Measurements from ENCODE around the gene MMP3.

Gene MMP3

GRCh38 chr11:102812188-102812587 lies 31.2 kb downstream of the MMP3 start:
- Mint-ChIP-seq H3K4me3 (no peak overlapping the region), H3K4me1 (ENCODE audit: low read depth) (no peaks in the 10 kb centered on the region), H3K36me3 (no peaks in the 10 kb centered on the region), H3K27ac (no peak overlapping the region), H3K27me3 (peaks cover 12% of the 10 kb centered on the region), H3K9me3 (ENCODE audit: low read depth) (peaks cover 7% of the 10 kb centered on the region)

- Mint-ChIP-seq H3K27me3 (peaks cover 12% of the 10 kb centered on the region), H3K27ac (no peak overlapping the region), H3K4me3 (no peak overlapping the region), H3K36me3 (no peaks in the 10 kb centered on the region), H3K9me3 (ENCODE audit: low read depth) (no peaks in the 10 kb centered on the region), H3K4me1 (ENCODE audit: low read depth) (no peaks in the 10 kb centered on the region)
Observed at GRCh38 chr11:102810950-102811660, 32.3 kb downstream of the MMP3 start.

GRCh38 chr11:102809971-102810370 lies 33.4 kb downstream of the MMP3 start:
- Mint-ChIP-seq H3K9me3 (ENCODE audit: low read depth) (no peaks in the 10 kb centered on the region), H3K27ac (no peak overlapping the region), H3K4me1 (ENCODE audit: low read depth) (no peaks in the 10 kb centered on the region), H3K27me3 (peaks cover 14% of the 10 kb centered on the region), H3K4me3 (no peak overlapping the region), H3K36me3 (no peaks in the 10 kb centered on the region)

- Mint-ChIP-seq H3K4me1 (ENCODE audit: low read depth) (no peaks in the 10 kb centered on the region), H3K27me3 (peaks cover 21% of the 10 kb centered on the region), H3K27ac (no peak overlapping the region), H3K9me3 (ENCODE audit: low read depth) (no peaks in the 10 kb centered on the region), H3K4me3 (no peak overlapping the region), H3K36me3 (no peaks in the 10 kb centered on the region)
Observed at GRCh38 chr11:102807921-102808320, 35.5 kb downstream of the MMP3 start.

- Mint-ChIP-seq H3K4me3 (no peak overlapping the region), H3K27me3 (peaks cover 21% of the 10 kb centered on the region), H3K4me1 (ENCODE audit: low read depth) (no peaks in the 10 kb centered on the region), H3K9me3 (ENCODE audit: low read depth) (no peaks in the 10 kb centered on the region), H3K27ac (no peak overlapping the region), H3K36me3 (no peaks in the 10 kb centered on the region)
Observed at GRCh38 chr11:102806296-102806695, 37.1 kb downstream of the MMP3 start.

GRCh38 chr11:102802341-102802740 lies 41.1 kb downstream of the MMP3 start:
- no peak overlapping the region for H3K27ac Mint-ChIP-seq

GRCh38 chr11:102800767-102801166 lies 42.6 kb downstream of the MMP3 start:
- Mint-ChIP-seq H3K9me3 (ENCODE audit: low read depth) (no peaks in the 10 kb centered on the region), H3K4me1 (ENCODE audit: low read depth) (no peaks in the 10 kb centered on the region)

More at GRCh38 chr11:102802341-102802740, 41.1 kb downstream of the MMP3 start:
- Mint-ChIP-seq H3K9me3 (ENCODE audit: low read depth) (no peaks in the 10 kb centered on the region), H3K27me3 (peaks cover 9% of the 10 kb centered on the region), H3K4me3 (no peak overlapping the region), H3K36me3 (no peaks in the 10 kb centered on the region), H3K4me1 (ENCODE audit: low read depth) (no peaks in the 10 kb centered on the region)

GRCh38 chr11:102799681-102800340 lies 43.6 kb downstream of the MMP3 start:
- Mint-ChIP-seq H3K4me3 (no peak overlapping the region), H3K36me3 (no peaks in the 10 kb centered on the region), H3K27me3 (peaks cover 7% of the 10 kb centered on the region), H3K27ac (no peak overlapping the region), H3K9me3 (ENCODE audit: low read depth) (no peaks in the 10 kb centered on the region), H3K4me1 (ENCODE audit: low read depth) (no peaks in the 10 kb centered on the region)

More at GRCh38 chr11:102800767-102801166, 42.6 kb downstream of the MMP3 start:
- Mint-ChIP-seq H3K36me3 (no peaks in the 10 kb centered on the region), H3K27me3 (peaks cover 9% of the 10 kb centered on the region), H3K4me3 (no peak overlapping the region), H3K27ac (no peak overlapping the region)

- H3K4me3 Mint-ChIP-seq = no peak within 1 kb of the TSS
- no peaks in the 10 kb centered on the region for H3K9me3 Mint-ChIP-seq (ENCODE audit: low read depth)
- no peaks in the 10 kb centered on the region for H3K36me3 Mint-ChIP-seq
- H3K27me3 Mint-ChIP-seq = no peaks in the 10 kb centered on the region
- H3K27ac Mint-ChIP-seq = no peak within 1 kb of the TSS
- no peaks in the 10 kb centered on the region for H3K4me1 Mint-ChIP-seq (ENCODE audit: low read depth)
Observed at GRCh38 chr11:102798012-102798746, 45.2 kb downstream of the MMP3 start, which contains the start of gene MMP1. Gene MMP1 (minus strand): TSS chr11:102798160. CDS start chr11:102798092, 68 bp downstream.

GRCh38 chr11:102794382-102794781 lies 49.0 kb downstream of the MMP3 start:
- no peaks in the 10 kb centered on the region for H3K27me3 Mint-ChIP-seq
- no peaks in the 10 kb centered on the region for H3K36me3 Mint-ChIP-seq
- H3K27ac Mint-ChIP-seq = no peak overlapping the region
- H3K4me1 Mint-ChIP-seq (ENCODE audit: low read depth) = no peaks in the 10 kb centered on the region
- H3K9me3 Mint-ChIP-seq (ENCODE audit: low read depth) = no peaks in the 10 kb centered on the region
- no peak overlapping the region for H3K4me3 Mint-ChIP-seq

GRCh38 chr11:102793677-102794290 lies 49.6 kb downstream of the MMP3 start:
- Mint-ChIP-seq H3K9me3 (ENCODE audit: low read depth) (no peaks in the 10 kb centered on the region), H3K27ac (no peak overlapping the region), H3K4me3 (no peak overlapping the region), H3K36me3 (no peaks in the 10 kb centered on the region), H3K27me3 (no peaks in the 10 kb centered on the region), H3K4me1 (ENCODE audit: low read depth) (no peaks in the 10 kb centered on the region)

GRCh38 chr11:102792604-102793003 lies 50.8 kb downstream of the MMP3 start:
- no peaks in the 10 kb centered on the region for H3K36me3 Mint-ChIP-seq
- no peaks in the 10 kb centered on the region for H3K27me3 Mint-ChIP-seq
- H3K9me3 Mint-ChIP-seq (ENCODE audit: low read depth) = no peaks in the 10 kb centered on the region
- H3K27ac Mint-ChIP-seq = no peak overlapping the region
- H3K4me3 Mint-ChIP-seq = no peak overlapping the region
- H3K4me1 Mint-ChIP-seq (ENCODE audit: low read depth) = no peaks in the 10 kb centered on the region

- Mint-ChIP-seq H3K27ac (no peak overlapping the region), H3K4me1 (ENCODE audit: low read depth) (no peaks in the 10 kb centered on the region), H3K36me3 (no peaks in the 10 kb centered on the region), H3K27me3 (no peaks in the 10 kb centered on the region), H3K4me3 (no peak overlapping the region), H3K9me3 (ENCODE audit: low read depth) (no peaks in the 10 kb centered on the region)
Observed at GRCh38 chr11:102791271-102792036, 52.0 kb downstream of the MMP3 start.

GRCh38 chr11:102788334-102788995 lies 54.9 kb downstream of the MMP3 start:
- Mint-ChIP-seq H3K9me3 (ENCODE audit: low read depth) (peaks cover 3% of the 10 kb centered on the region), H3K36me3 (no peaks in the 10 kb centered on the region), H3K4me1 (ENCODE audit: low read depth) (no peaks in the 10 kb centered on the region), H3K27ac (no peak overlapping the region), H3K4me3 (no peak overlapping the region), H3K27me3 (no peaks in the 10 kb centered on the region)

Measured in activated naive CD8-positive, alpha-beta T cell (primary cell).